HG03565 (cell line): ENCODE results near the gene ANKRD11.
"Not testable (repeated sequence)": the region's sequence is repeated elsewhere in the genome, so short reads cannot be mapped to it uniquely, and the experiment has no call there.

Source experiments
- ATAC-seq: cut with Tn5 transposase; IDR thresholded peaks from one replicate; pipeline ENCODE4 v1.9.1; 2021; ENCODE audit warnings: mild to moderate bottlenecking, moderate library complexity; ENCODE audit not compliant: unreplicated experiment

The ANKRD11 gene

GRCh38 chr16:89482150-89482816, 8.1 kb downstream of the ANKRD11 start:
- no peak for ATAC-seq

DNA sequence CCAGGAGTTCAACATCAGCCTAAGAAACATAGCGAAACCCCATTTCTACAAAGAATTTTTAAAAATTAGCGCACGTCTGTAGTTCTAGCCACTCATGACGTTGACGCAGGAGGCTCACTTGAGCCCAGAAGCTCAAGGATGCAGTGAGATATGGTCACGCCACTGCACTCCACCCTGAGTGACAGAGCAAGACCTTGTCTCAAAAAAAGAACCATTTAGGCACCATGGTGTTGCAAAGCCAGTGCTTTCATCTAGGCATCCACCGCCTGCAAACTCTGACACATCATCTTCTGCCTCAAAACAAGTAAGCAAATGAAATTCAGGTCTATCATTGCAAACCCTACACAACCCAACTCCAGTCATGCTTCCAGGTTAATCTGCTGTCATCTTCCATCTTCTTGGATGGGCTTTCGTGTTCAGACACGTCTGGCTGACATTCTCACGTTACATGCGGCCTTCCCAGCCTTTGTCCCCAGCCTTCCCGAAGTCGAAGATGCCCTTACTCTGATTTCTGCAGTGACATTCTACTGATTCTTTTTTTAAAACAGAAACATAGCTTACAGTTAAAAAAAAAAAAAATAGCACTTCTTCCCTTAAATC, 8.9 kb downstream of the ANKRD11 start:
- ATAC-seq, result no peak

DNA sequence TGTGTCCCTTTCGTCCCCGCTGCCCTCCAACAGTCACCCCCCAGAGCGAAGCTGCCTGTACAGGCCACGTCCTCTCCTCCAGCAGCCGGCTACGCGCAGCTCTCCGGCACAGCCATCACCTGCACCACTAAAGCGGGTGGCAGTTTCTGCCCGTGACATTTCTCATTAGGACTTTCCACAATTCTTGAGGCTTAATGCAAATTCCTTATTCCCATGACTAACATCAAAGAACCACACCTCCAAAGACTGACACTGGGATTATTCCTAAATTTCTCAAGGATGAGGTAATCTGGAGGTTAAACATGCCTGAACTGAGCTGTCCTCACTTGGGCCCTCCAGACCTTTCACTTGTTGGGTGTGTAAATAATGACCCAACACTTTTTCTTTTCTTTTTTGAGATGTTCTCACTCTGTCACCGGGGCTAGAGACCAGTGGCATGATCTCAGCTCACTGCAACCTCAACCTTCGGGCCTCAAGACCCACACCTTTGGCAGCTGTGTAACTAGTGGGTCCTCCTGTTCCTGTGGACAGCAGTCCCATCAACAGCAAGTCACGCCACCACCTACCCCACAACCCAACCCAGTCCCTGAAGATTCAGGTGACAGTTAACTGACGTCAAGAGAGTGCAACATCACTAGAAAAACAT, 11.7 kb downstream of the ANKRD11 start:
- no peak for ATAC-seq

- ATAC-seq, result peak; percentile 60
Observed at GRCh38 chr16:89476811-89477261, 13.5 kb downstream of the ANKRD11 start.

DNA sequence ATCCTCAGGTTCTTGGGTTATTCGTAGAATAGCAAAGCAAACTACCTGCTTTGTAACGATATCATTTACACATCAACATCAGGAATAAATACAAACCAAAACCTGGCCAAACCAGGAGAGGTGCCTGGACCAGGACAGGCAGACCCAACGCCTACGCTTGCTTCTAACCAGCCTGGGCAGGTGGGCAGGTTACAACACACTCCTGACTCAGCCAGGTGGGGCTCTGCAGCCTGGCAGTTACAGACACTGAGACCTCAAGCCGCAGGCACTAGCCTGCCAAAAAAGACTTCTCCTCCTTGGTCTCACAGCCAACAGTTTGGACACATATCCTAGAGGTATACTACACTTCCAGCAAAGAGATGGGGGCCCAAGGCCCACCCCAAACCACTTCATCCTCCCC, 14.0 kb downstream of the ANKRD11 start:
- ATAC-seq, result no peak

- no peak for ATAC-seq
Observed at GRCh38 chr16:89475144-89475543, 15.2 kb downstream of the ANKRD11 start.

DNA sequence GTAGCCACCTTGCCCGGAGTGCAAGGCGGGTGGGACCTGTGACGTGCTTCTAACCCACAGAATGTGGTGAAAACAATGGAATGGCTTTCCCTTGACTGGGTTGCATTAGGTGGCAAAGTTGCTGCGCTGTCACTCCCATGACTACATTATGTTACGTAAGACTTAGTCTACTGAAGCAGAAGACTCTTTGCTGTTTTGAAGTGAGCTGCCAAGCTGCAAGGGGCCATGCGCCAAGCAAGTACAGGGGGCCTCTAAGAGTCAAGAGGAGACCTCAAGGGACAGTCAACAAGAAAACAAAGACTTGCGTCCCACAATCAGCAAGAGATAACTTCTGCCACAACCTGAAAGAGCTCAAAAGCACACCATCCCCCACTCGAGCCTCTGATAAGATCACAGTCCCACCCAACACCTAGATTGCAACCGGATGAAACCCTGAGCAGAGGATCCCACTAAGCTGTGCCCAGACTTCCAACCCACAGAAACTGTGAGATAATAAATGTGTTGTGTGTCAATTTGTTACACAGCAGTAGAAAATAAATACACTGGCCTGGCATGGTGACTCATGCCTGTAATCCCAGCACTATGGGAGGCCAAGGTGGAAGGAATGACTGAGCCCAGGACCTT, 16.5 kb downstream of the ANKRD11 start:
- ATAC-seq, result no peak

GRCh38 chr16:89473136-89473712, 17.1 kb downstream of the ANKRD11 start:
- no peak for ATAC-seq

DNA sequence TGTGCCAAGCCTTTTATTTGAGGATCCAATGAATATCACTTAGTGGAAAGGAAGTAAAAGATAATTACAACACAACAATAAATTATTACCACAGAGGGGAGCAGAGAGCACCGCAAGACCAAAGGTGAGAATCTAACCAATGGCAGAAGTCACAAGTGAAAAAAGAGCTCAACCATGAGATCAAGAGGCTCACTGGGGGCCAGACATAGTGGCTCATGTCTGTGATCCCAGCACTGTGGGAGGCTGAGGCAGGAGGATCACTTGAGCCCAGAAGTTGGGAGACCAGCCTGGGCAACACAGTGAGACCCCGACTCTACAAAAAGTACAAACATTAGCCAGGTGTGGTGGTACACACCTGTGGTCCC, 17.7 kb downstream of the ANKRD11 start:
- ATAC-seq, result no peak

GRCh38 chr16:89467382-89467781, 23.0 kb downstream of the ANKRD11 start:
- ATAC-seq, result no peak

DNA sequence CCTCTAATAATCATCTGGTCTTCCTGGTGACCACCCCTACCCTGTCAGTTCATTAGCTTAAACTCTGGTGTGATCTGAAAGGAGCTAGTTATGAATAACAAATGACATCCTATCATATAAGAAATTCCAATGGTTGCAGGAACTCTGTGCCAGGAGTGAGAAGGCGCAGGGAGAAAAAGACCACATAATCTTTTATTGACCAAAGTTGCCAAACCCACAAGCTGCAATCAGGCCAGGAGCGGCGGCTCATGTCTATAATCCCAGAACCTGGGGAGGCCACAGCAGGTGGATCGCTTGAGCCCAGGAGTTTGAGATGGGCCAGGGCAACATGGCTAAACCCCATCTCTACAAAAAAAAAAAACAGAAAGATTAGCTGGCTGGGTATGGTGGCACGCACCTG, 23.4 kb downstream of the ANKRD11 start:
- no peak for ATAC-seq

DNA sequence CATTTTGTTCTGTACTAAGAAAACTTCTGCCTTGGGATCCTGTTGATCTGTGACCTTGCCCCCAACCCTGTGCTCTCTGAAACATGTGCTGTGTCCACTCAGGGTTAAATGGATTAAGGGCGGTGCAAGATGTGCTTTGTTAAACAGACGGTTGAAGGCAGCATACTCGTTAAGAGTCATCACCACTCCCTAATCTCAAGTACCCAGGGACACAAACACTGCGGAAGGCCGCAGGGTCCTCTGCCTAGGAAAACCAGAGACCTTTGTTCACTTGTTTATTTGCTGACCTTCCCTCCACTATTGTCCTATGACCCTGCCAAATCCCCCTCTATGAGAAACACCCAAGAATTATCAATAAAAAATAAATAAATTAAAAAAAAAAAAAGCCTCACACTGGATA, 27.0 kb downstream of the ANKRD11 start:
- not testable (repeated sequence) for ATAC-seq

GRCh38 chr16:89462639-89463038, 27.7 kb downstream of the ANKRD11 start:
- ATAC-seq, result not testable (repeated sequence)

DNA sequence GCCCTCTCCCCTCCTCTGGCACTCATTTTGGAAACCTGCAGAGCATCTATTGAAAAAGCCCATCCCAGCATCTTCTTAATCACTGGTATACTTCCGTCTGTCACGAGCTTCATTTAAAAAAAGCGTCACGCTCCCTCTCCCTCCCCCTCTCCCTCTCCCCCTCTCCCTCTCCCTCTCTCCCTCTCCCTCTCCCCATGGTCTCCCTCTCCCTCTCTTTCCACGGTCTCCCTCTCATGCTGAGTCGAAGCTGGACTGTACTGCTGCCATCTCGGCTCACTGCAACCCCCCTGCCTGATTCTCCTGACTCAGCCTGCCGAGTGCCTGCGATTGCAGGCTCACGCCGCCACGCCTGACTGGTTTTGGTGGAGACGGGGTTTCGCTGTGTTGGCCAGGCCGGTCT, 28.5 kb downstream of the ANKRD11 start:
- not testable (repeated sequence) for ATAC-seq

DNA sequence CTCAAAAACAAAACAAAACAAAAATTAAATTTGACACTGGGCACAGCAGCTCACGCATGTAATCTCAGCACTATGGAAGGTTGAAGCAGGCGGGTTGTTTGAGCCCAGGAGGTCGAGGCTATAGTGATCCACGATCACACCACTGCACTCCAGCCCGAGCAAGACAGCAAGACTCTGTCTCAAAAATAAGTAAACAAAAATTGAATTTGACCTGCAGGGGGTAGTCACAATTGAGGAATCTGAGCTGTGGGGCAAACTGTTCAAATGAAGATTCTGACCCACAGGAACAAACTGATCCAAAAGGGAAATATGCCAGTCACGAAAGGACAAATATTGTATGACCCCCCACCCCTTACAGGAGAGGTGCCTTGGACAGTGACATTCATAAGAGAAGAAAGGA, 29.8 kb downstream of the ANKRD11 start:
- ATAC-seq, result no peak

DNA sequence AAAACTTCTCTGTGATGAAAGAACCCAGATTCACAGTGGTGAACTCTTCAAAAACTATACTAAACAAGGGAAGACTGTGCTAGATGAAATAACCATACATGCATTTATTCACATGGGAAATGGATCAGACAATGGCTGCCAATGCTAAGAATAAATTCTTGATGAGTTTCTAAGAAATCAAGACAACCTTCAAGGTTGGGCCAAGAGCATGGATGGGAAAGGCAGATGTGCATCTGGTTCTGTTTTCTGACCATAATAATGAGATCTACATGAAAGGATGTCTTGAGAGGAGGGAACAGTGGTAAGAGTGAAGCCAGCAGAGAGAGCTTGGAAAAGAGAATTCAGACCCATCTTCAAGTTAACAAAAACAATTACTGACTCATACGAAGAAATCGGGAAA, 31.4 kb downstream of the ANKRD11 start:
- no peak for ATAC-seq

DNA sequence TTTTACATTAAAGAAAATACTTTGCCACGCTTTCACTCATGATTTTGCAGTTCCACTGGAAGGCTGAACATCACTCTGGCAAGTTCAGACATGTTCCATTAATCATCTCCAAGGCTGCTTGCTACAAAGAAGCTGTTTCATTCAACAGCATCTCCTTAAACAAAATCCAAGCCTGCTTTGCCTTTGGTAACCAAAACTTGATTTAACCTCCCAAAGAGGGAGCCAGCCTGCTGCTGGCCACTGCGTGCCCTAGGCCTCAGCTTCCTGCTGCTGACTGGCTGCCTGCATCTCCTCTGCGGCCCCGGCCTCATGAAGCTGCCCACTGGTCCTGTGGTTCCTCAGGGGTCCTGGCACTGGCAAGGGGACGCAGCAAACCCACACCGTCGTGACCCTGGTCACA, 31.8 kb downstream of the ANKRD11 start:
- ATAC-seq, result no peak

DNA sequence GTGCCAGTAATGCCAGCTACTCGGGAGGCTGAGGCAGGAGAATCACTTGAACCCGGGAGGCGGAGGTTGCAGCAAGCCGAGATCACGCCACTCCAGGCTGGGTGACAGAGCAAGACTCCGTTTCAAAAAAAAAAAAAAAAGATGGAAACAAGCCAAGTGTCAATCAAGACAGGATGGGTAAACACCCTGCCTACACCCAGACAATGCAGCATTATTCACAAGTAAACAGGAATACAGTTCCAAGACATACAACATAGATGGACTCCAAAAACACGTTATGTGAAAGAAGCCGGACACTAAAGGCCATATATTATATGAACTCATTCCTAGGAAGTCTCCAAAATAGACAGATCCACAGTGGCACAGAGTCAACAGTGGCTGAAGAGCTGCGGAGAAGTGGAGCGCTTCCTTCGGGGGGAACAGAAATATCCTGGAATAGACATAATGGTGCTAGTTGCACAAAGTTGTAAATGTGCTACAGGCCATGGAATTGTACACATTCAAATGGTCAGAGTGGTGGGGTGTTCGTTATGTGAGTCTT, 33.9 kb downstream of the ANKRD11 start:
- no peak for ATAC-seq

DNA sequence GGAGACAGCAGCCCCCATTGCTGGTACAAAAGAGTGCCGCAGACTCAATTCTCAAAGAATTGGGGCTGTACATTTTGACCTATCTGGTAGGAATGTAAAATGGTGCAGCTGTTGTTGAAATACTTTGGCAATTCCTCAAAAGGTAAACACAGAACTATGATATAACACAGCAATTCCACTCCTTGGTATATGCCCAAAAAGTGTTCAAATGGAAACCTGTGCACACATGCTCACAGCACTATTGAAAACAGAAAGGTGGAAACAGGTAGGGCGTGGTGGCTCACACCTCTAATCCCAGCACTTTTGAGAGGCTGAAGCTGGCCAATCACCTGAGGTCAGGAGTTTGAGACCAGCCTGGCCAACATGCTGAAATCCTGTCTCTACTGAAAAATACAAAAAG, 34.7 kb downstream of the ANKRD11 start:
- ATAC-seq, result no peak

DNA sequence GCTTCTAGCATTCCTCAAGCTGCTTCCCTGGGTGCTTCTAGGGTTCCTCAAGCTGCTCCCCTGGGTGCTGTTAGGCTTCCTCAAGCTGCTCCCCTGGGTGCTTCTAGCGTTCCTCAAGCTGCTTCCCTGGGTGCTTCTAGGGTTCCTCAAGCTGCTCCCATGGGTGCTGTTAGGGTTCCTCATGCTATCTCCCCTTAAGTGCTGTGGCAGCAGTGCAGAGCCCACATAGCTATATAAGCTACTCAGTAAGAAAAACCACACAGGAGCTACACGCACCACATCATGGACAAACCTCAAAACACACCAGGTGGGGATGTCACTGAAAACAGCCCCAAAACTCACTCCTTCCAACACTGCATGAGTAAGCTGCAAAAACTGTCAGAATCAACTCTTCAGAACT, 35.2 kb downstream of the ANKRD11 start:
- ATAC-seq, result no peak

- not testable (repeated sequence) for ATAC-seq
Observed at GRCh38 chr16:89454378-89455125, 35.8 kb downstream of the ANKRD11 start.
